IMR-90 (cell line): ENCODE data around the gene MDFI. TPM values are rescaled to one million over a fixed set of nuclear protein-coding genes. Genes with fewer than 3 reads are reported as not detected.

Experiments
- ATAC-seq: fragments of 200-7000 bp; cut with Tn5 transposase; 2 replicates; pipeline ENCODE4 v1.9.1; 2020; ENCODE audit warnings: low read depth, mild to moderate bottlenecking, moderate library complexity
- BruUV-seq: library from RNA; stranded (reverse); fragments of 400-500 nt; replicated peaks from 2 replicates; lab custom pipeline; 2021; lab: Mats Ljungman, UMichigan
- CTCF ChIA-PET: fragments of 300-600 bp; formaldehyde crosslinking; extraction: SDS; loops from one replicate; lab custom pipeline; 2021; ENCODE audit warnings: antibody characterized with exemption; lab: Yijun Ruan, JAX
- POLR2A ChIA-PET: fragments of 300-600 bp; sonication (Branson Sonifier 250); formaldehyde crosslinking; loops from one replicate; lab custom pipeline; 2022; ENCODE audit warnings: antibody characterized with exemption; ENCODE audit not compliant: unreplicated experiment; lab: Charles Lee
- DNase-seq: peaks from one replicate; pipeline ENCODE4 v3.0.0; 2013
- H2AFZ ChIP-seq: replicated peaks from 2 replicates; pipeline ENCODE3; 2013; ENCODE audit warnings: low read length, mild to moderate bottlenecking; ENCODE audit not compliant: poor library complexity
- H2AK5ac ChIP-seq: 2 replicates; pipeline ENCODE4 v1.6.1; 2013; ENCODE audit warnings: low read depth, low read length, inconsistent platforms
- H2AK9ac ChIP-seq: replicated peaks from 2 replicates; pipeline ENCODE3; 2013; ENCODE audit warnings: mild to moderate bottlenecking, low read depth, low read length, moderate library complexity; ENCODE audit not compliant: poor library complexity
- H2BK120ac ChIP-seq: 2 replicates; pipeline ENCODE4 v1.6.1; 2013; ENCODE audit warnings: low read depth, low read length, inconsistent platforms
- H2BK15ac ChIP-seq: 3 replicates; pipeline ENCODE4 v1.6.1; 2013; ENCODE audit warnings: low read depth, low read length, inconsistent platforms
- H2BK20ac ChIP-seq: 2 replicates; pipeline ENCODE4 v1.6.1; 2013; ENCODE audit warnings: low read depth, mild to moderate bottlenecking, inconsistent platforms, low read length, moderate library complexity
- H2BK5ac ChIP-seq: 2 replicates; pipeline ENCODE4 v1.6.1; 2013; ENCODE audit warnings: mild to moderate bottlenecking, low read depth, low read length, inconsistent platforms; ENCODE audit not compliant: poor library complexity, severe bottlenecking
- H3K14ac ChIP-seq: replicated peaks from 2 replicates; pipeline ENCODE4 v1.6.1; 2013; ENCODE audit warnings: low read depth, low read length, inconsistent platforms
- H3K18ac ChIP-seq: 2 replicates; pipeline ENCODE4 v1.6.1; 2013; ENCODE audit warnings: low read depth, low read length, control low read depth
- H3K23ac ChIP-seq: 2 replicates; pipeline ENCODE4 v1.6.1; 2013; ENCODE audit warnings: low read depth, low read length, inconsistent platforms
- H3K27ac ChIP-seq: 2 replicates; pipeline ENCODE4 v1.5.1; 2013; ENCODE audit warnings: mild to moderate bottlenecking, control low read depth, low read length; ENCODE audit not compliant: insufficient read depth
- H3K27me3 ChIP-seq: 2 replicates; pipeline ENCODE4 v1.6.1; 2013; ENCODE audit warnings: low read length; ENCODE audit not compliant: control insufficient read depth, insufficient read depth
- H3K36me3 ChIP-seq: 2 replicates; pipeline ENCODE4 v1.6.1; 2013; ENCODE audit warnings: low read length, mixed read lengths; ENCODE audit not compliant: control insufficient read depth, insufficient read depth
- H3K4ac ChIP-seq: 2 replicates; pipeline ENCODE4 v1.6.1; 2013; ENCODE audit warnings: low read depth, low read length, inconsistent platforms
- H3K4me1 ChIP-seq: 2 replicates; pipeline ENCODE4 v1.6.1; 2013; ENCODE audit warnings: low read length, mixed read lengths; ENCODE audit not compliant: control insufficient read depth, insufficient read depth
- H3K4me2 ChIP-seq: 2 replicates; pipeline ENCODE4 v1.6.1; 2013; ENCODE audit warnings: low read depth, mild to moderate bottlenecking, control low read depth, low read length, moderate library complexity
- H3K4me3 ChIP-seq: 2 replicates; pipeline ENCODE4 v1.5.1; 2013; ENCODE audit warnings: low read depth, mild to moderate bottlenecking, control low read depth, low read length, moderate library complexity; ENCODE audit not compliant: insufficient read depth
- H3K56ac ChIP-seq: 2 replicates; pipeline ENCODE4 v1.6.1; 2013; ENCODE audit warnings: low read length, inconsistent platforms; ENCODE audit not compliant: insufficient read depth; ENCODE audit errors: extremely low read depth
- H3K79me1 ChIP-seq, 2 experiments: 2 replicates each; pipeline ENCODE4 v1.6.1; 2013; ENCODE audit warnings: low read length in 2 of 2, inconsistent platforms in 1 of 2, low read depth in 1 of 2
- H3K9ac ChIP-seq: 2 replicates; pipeline ENCODE4 v1.6.1; 2013; ENCODE audit warnings: low read depth, low read length, control low read depth
- H3K9me1 ChIP-seq: 2 replicates; pipeline ENCODE4 v1.6.1; 2013; ENCODE audit warnings: low read length, inconsistent platforms; ENCODE audit not compliant: insufficient read depth
- H3K9me3 ChIP-seq: 2 replicates; pipeline ENCODE4 v1.6.1; 2013; ENCODE audit warnings: low read length; ENCODE audit not compliant: control insufficient read depth, insufficient read depth
- H4K20me1 ChIP-seq: 2 replicates; pipeline ENCODE4 v1.6.1; 2013; ENCODE audit warnings: low read length, inconsistent platforms; ENCODE audit not compliant: insufficient read depth
- H4K5ac ChIP-seq: 2 replicates; pipeline ENCODE4 v1.6.1; 2013; ENCODE audit warnings: mild to moderate bottlenecking, low read depth, low read length, control low read depth
- H4K8ac ChIP-seq, 2 experiments: 2 replicates each; pipeline ENCODE4 v1.6.1; 2013; ENCODE audit warnings: low read depth in 2 of 2, low read length in 2 of 2, control low read depth in 1 of 2, inconsistent platforms in 1 of 2
- H4K91ac ChIP-seq: 2 replicates; pipeline ENCODE4 v1.6.1; 2013; ENCODE audit warnings: low read depth, low read length, inconsistent platforms; ENCODE audit not compliant: insufficient read depth
- BHLHE40 ChIP-seq: fragments of 150-350 bp; IDR thresholded peaks from 2 replicates; pipeline ENCODE4 v1.6.1; 2016; ENCODE audit warnings: mild to moderate bottlenecking, low read depth, low read length
- CEBPB ChIP-seq: IDR thresholded peaks from 2 replicates; pipeline ENCODE4 v1.6.1; 2012; ENCODE audit warnings: low read depth, low read length, improper control_type of control experiment
- CHD1 ChIP-seq: IDR thresholded peaks from 2 replicates; pipeline ENCODE4 v1.6.1; 2012; ENCODE audit warnings: low read depth, low read length, improper control_type of control experiment
- CTCF ChIP-seq: conservative IDR thresholded peaks from 2 replicates; pipeline ENCODE4 v1.5.1; 2012; ENCODE audit warnings: mild to moderate bottlenecking, low read depth, low read length, improper control_type of control experiment
- MAZ ChIP-seq: IDR thresholded peaks from 2 replicates; pipeline ENCODE4 v1.6.1; 2012; ENCODE audit warnings: low read depth, mild to moderate bottlenecking, low read length, improper control_type of control experiment, moderate library complexity, borderline replicate concordance
- NFE2L2 ChIP-seq: fragments of 150-350 bp; IDR thresholded peaks from 2 replicates; pipeline ENCODE4 v1.6.1; 2016; ENCODE audit warnings: low read depth, mild to moderate bottlenecking, low read length
- POLR2A ChIP-seq: IDR thresholded peaks from 2 replicates; pipeline ENCODE4 v1.6.1; 2012; ENCODE audit warnings: mild to moderate bottlenecking, low read depth, low read length
- RFX5 ChIP-seq: IDR thresholded peaks from 2 replicates; pipeline ENCODE4 v1.8.0; 2012; ENCODE audit warnings: low read depth, mild to moderate bottlenecking, low read length, moderate library complexity
- SMC3 ChIP-seq: fragments of 150-350 bp; IDR thresholded peaks from 2 replicates; pipeline ENCODE4 v1.6.1; 2016; ENCODE audit warnings: low read depth, mild to moderate bottlenecking, antibody characterized with exemption, low read length, moderate library complexity
- USF2 ChIP-seq: fragments of 150-350 bp; IDR thresholded peaks from 2 replicates; pipeline ENCODE4 v1.6.1; 2017; ENCODE audit warnings: mild to moderate bottlenecking, antibody characterized with exemption, low read length, low read depth
- WGBS, 2 experiments: methylation state at CpG; one replicate each; pipeline versions ENCODE4 v1.1.5 to v1.1.7; 2013; ENCODE audit warnings: missing lambda C conversion rate in 2 of 2; ENCODE audit not compliant: insufficient read length in 1 of 2; ENCODE audit errors: extremely low coverage in 2 of 2; 5-methylcytosine and 5-hydroxymethylcytosine counted together
- dilution Hi-C: fragments of 300-500 bp; cut with HindIII; formaldehyde crosslinking; loops from one replicate; pipeline ENCODE4 v1.14.3; 2018; ENCODE audit warnings: low sequenced_read_pairs; ENCODE audit not compliant: unreplicated experiment
- in situ Hi-C: fragments of 300-500 bp; cut with MboI; formaldehyde crosslinking; loops from 3 replicates; pipeline ENCODE4 v1.14.3; 2019; ENCODE audit warnings: low sequenced_read_pairs, inconsistent platforms, mixed read lengths
- intact Hi-C: fragments of 100-400 bp; cut with micrococcal nuclease; formaldehyde crosslinking; loops from 2 replicates; pipeline ENCODE4 v1.10.0; 2022
- polyA plus RNA-seq, 3 experiments: library from polyadenylated mRNA; depleted of rRNA; stranded (reverse); fragments of >200 nt; gene quantifications; 2 replicates each; pipeline ENCODE4 v1.2.3, GENCODE V29; 2012; ENCODE audit warnings: low replicate concordance in 1 of 3
- total RNA-seq: library from RNA; depleted of rRNA; stranded (reverse); fragments of >200 nt; gene quantifications from 2 replicates; pipeline ENCODE4 v1.2.3, GENCODE V29; 2012

Gene MDFI
- total and polyA plus RNA-seq, 2 of the 4 experiments (the other 2 are of a cell fraction) = 0.18 to 0.29 TPM

GRCh38 chr6:41672816-41673703 lies 34.8 kb downstream of the MDFI start (continued):
- no peak for TF ChIP-seq RFX5

- no peak overlapping the region for H2BK120ac ChIP-seq
- no peaks in the 10 kb centered on the region for H3K4me1 ChIP-seq
- DNase-seq = no peak
- in situ Hi-C loops (no loop called here), dilution Hi-C loops (no loop called here), intact Hi-C loops (no loop called here)
- WGBS, 2 experiments = 60% methylated on average over 3 of the region's 5 CpGs; no CpG with 5 or more reads in 1 of the 2 experiments
- no peak overlapping the region for H2BK5ac ChIP-seq
- H3K14ac ChIP-seq = no peak overlapping the region
- H4K8ac ChIP-seq = no peak overlapping the region
- no peak overlapping the region for H2AFZ ChIP-seq
- H2BK20ac ChIP-seq = no peak overlapping the region
- no peak overlapping the region for H3K4me2 ChIP-seq
- no peak overlapping the region for H3K56ac ChIP-seq
- H2AK9ac ChIP-seq = no peak overlapping the region
- no peak overlapping the region for H3K23ac ChIP-seq
- ATAC-seq = no peak
- H4K91ac ChIP-seq = no peak overlapping the region
- POLR2A ChIA-PET = no interaction called here
- H2AK5ac ChIP-seq = no peak overlapping the region
- H4K20me1 ChIP-seq = no peaks in the 10 kb centered on the region
- no peak overlapping the region for H4K5ac ChIP-seq
- no peak overlapping the region for H3K18ac ChIP-seq
- H3K9me3 ChIP-seq = peaks cover 2% of the 10 kb centered on the region; the same call in 1 of the 2 replicates
- no peaks in the 10 kb centered on the region for H3K36me3 ChIP-seq
- BruUV-seq = no TSS peak
- no peak overlapping the region for H3K9ac ChIP-seq
- H3K79me1 ChIP-seq = no peaks in the 10 kb centered on the region
- no peak overlapping the region for H3K4me3 ChIP-seq
- no peak overlapping the region for H3K27ac ChIP-seq
- no peak overlapping the region for H2BK15ac ChIP-seq
- TF ChIP-seq NFE2L2 (no peak), POLR2A (no peak), RFX5 (no peak), MAZ (no peak), CTCF (no peak), USF2 (no peak), SMC3 (no peak), BHLHE40 (no peak), CEBPB (no peak), CHD1 (no peak)
- H3K27me3 ChIP-seq = peaks cover 41% of the 10 kb centered on the region
- CTCF ChIA-PET = no interaction called here
- no peak overlapping the region for H3K4ac ChIP-seq
- no peaks in the 10 kb centered on the region; the same call in 1 of the 2 replicates for H3K9me1 ChIP-seq
These were observed 35.4 kb downstream of the MDFI start for GRCh38 chr6:41673704-41674000.
